Activated T-cell treated with anti-CD3 and anti-CD28 coated beads, Interleukin-2, amount 50 U/mL, for 48 hours (primary cell): ENCODE measurements around the gene IGDCC3.

ENCODE experiments used
- DNase-seq, 2 experiments: peaks; one replicate each; pipeline ENCODE4 v3.0.0-alpha.2; 2020

IGDCC3 gene

DNA sequence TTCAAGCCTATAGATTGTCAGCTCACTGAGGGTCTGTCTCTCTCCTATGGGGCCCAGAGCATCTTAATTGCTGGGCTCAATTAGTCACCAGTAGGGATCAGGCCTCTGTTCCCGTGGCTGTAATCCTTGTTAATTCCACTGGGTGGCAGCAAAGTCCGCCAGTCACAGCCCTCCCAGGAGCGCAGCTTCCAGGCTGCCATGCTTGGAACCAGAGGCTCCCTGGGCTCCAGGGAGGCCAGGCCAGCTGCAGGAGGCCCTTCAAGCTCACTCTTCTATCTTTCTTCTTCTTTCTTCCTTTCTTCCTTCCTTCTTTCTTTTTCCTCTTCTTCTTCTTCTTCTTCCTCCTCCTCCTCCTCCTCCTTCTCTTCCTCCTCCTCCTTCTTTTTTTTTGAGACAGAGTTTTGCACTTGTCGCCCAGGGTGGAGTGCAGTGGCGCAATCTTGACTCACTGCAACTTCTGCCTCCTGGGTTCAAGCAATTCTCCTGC, 58.9 kb downstream of the IGDCC3 start:
- DNase-seq = peak; percentile 82 to 89

DNA sequence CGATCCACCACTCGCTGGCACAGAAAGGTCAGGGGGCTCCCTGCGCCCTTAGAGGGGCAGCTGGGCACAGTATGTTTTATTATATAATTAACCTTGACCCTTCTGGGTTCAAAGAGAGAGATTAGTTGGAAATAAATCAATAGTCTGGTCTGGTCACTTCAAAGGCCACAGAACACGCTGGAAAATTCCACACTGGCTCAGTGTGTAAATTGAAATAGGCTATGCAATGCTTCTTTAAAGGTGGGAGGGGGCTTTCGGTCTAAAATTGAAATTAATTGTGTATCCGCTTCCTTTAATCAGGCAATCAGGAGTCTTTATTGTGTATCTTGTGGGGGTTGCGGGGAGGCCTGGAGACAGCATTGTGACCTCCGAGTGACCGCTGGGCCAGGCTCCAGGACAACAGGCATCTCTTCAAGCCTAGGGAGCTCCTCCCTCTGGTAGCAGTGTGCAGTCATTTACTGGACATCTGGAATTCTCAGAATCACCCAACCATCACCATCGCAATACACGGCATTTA, 65.3 kb downstream of the IGDCC3 start:
- no peak for DNase-seq

DNA sequence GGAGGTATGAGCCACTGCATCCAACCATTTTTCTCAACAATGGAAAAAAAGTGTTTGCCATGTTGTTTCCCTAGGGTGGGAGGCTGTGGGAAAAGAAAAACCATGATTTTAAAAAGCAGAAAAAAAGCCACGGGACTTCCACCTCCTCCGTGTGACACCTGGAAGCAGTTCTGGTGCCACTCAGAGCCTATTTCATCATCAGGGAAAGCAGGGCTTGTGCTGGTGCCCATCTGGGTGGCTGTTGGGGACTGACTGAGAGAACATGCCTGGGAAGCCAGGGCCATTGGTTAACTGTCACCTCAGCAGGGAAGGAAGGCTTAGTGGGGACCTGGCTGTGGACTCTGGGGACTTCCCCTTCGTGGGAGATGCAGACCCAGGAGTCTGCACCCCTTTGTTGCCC, 66.0 kb downstream of the IGDCC3 start:
- no peak for DNase-seq

DNA sequence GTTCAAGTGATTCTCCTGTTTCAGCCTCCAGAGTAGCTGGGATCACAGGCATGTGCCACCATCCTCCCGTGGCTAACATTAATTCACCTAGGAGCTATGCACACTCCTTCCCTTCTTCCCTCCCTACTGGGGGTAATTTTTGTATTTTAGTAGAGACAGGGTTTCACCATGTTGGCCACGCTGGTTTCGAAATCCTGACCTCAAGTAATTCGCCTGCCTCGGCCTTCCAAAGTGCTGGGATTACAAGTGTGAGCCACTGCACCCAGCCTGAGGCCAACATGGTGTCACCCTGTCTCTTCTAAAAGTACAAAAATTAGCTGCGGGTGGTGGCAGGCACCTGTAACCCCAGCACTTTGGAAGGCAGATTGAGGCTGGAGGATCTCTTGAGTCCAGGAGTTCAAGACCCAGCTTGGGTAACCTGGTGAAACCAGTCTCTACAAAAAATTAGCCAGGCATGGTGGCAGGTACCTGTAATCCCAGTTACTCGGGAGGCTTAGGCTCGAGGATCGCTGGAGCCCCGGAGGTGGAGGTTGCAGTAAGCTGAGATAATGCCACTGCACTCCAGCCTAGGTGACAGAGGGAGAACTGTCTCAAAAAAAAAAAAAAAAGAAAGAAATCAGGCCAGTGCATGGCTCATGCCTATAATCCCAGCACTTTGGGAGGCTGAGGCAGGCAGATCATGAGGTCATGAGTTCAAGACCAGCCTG, 67.2 kb downstream of the IGDCC3 start:
- DNase-seq = no peak

DNA sequence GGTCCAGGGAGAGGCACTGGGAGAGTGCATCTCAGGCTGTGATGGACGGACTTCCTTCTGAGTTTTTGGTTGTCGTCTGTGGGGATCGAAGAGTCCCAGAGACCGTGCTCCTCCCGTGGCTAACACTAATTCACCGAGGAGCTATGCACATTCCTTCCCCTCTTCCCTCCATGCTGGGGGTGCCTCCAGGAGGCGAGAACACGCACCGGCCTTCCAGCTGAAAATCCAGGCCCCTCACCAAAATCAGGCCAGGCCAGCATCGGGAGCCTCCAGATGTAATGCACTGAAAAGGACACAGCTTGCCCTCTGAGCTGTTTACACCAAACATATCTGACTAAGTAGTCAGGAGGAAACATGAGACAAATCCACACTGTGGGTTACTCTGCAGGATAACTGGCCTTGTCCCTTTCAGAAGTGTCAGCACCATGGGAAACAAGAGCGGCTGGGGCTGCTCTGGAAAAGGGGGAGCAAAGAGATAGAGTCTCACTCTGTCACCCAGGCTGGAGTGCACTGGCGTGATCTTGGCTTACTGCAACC, 67.9 kb downstream of the IGDCC3 start:
- DNase-seq = no peak

DNA sequence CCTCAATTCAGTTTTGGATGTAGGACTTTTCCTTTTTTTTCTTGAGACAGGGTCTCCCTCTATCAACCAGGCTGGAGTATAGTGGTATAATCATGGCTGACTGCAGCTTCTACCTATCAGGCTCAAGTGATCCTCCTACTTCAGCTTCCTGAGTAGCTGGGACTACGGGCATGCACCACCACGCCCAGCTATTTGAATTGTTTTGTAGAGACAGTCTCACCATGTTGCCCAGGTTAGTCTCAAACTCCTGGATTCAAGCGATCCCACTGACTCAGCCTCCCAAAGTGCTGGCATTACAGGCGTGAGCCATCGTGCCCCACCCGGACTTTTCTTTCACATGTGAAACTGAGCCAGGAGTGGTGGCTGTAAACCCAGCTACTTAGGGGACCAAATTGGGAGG, 69.8 kb downstream of the IGDCC3 start:
- no peak for DNase-seq

DNA sequence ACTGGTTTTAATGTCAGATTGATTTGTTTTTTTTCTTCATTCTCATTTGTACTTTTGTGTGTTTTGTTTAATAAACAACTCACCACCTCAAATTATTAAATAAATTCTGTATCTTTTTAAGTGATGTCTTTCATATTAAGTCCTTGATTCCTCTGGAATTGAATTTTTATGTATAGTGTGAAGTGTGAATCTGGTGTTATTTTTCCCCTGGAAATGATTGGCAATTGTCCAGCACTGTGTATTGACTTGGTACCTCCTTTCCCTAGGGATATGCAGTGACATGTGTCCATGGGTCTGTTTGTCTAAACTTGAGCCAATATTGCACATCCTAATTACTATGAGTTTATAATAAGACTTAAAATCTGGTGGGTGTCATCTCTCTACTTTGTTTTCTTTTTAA, 71.3 kb downstream of the IGDCC3 start:
- no peak for DNase-seq

DNA sequence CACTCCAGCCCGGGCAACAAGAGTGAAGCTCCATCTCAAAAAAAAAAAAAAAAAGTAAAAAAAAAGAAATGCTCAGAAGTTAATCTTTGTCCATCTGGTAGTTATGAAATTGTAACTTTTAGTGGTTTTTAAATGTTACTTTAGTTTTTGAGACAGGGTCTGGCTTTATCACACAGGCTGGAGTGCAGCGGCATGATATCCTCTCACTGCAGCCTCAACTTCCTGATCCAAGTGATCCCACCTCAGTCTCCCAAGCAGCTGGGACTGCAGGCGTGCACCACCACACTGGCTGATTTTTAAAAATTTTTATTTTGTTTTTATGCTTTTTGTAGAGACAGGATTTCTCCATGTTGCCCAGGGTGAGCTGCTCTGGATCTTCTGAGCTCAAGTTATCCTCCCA, 72.0 kb downstream of the IGDCC3 start:
- DNase-seq = no peak

DNA sequence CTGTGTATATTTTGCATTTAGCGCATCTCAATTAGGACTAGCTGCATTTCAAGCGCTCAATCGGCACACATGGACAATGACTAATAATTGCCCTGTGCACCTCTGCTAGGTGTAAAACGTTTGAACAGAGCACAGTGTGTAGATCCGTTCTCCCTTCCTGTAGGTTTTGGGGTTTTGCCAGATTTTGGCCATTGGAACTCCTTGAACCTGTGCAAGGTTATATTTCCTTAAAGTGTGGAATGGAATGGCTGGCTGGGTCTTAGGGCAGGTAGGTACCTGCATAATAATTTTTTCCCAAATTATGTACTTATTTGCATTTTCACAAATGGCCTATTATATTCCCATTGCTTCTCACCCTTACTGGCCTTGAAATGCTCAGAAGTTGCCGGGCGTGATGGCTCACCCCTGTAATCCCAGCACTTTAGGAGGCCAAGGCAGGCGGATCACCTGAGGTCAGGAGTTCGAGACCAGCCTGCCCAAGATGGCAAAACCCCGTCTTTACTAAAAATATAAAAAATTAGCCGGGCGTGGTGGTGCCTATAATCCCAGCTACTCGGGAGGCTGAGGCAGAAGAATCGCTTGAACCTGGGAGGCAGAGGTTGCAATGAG, 72.5 kb downstream of the IGDCC3 start:
- peak in 1 of 2 experiments; percentile 26 for DNase-seq

DNA sequence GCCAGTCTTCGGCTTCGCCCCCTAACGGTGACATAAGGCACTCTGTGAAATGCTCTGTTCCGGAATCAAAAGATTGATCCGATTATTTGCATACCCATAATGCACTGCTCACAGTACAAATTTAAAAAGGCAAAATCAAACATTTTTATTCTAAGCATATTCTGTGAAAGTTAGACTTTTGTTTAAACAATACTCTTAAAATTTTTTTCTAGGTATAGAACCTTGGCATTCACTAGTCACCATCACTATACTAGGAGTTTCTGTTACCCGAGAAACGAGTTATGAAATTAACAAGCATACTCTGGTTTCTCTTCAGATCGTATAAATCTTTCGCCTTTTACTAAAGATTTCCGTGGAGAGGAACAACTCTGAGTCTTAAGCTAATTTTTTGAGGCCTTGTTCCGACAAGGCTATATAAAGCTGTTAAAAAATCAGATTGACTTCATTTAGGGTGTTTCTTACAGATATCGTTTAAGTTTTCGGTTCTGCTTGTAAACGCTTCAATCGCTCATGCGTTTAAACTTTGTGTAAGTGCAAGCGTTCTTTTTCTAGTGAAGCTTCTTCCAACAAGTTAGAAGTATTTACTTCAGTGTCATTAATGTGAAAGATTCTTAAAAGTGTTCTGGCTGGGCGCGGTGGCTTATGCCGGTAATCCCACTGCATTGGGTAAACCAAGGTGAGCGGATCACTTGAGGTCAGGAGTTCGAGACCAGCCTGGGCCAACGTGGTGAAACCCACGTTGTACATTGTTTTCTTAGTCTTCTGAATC, 73.2 kb downstream of the IGDCC3 start, which contains the start of gene RNU5B-1:
RNU5B-1 (plus strand) TSS at position 297 of the 769 bp plus-strand sequence.
- peak; percentile 92 to 94 for DNase-seq

DNA sequence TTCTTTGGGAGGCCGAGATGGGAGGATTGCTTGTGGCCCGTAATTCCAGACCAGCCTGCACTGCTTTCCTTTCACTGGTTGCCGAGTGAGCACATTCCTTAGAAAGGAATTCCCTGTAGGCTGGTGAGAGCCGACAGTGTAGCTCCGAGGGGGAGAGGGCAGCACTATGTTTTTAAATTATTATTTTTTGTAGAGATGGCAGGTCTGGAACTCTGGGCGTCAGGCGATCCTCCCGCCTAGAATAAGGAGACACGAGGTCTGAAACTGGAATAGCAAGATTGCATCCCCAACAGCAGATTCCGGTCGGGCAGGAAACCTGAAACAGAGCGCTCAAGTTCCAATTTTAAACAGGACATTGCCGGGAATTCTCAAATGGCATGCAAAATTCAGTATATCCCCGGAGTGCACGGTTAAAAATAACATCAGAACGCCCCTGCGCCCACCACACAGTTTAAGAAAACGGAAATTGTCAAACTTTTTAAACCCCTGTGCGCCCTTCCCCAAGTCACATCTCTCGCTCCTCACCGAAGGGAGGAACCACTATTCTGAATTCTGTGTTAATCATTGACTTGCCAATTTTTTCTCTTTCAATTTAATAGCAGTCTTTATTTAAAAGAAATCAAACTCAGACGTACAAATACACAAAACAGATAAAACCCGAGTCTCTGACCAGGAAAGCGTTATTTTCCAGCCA, 74.0 kb downstream of the IGDCC3 start:
- DNase-seq = peak; percentile 43 to 46

DNA sequence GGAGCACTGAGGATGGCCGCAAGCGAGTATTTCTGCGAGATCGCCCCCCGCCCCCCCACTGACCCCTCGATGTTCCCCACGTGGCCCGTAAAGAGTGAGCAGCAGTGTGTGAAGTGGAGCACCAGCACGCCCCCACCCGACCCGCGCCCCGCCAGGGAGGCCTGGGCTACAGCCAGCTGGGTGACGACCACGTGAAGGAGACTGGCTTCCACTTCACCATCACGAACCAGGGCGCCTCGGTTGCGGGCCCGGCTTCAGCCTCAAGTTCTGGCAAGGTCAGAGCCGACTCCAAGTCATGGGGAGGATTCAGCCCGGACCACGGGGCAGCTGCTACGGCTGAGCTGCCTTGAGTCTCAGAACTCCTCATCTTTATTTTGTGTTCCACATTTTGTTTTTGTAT, 75.7 kb downstream of the IGDCC3 start:
- no peak for DNase-seq

DNA sequence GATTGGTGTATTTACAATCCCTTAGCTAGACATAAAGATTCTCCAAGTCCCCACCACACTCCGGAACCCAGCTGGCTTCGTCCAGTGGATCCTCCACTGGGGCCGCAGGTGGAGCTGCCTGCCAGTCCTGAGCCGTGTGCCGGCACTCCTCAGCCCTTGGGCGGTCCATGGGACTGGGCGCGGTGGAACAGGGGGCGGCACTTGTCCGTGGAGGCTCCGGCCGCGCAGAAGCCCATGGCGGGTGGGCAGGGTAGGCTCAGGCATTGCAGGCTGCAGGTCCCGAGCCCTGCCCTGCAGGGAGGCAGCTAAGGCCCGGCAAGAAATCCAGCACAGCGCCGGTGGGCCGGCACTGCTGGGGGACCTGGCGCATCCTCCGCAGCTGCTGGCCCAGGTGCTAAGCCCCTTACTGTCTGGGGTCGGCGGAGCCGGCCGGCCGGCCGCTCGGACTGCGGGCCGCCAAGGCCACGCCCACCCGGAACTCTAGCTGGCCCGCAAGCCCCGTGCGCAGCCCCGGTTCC, 76.8 kb downstream of the IGDCC3 start:
- DNase-seq = no peak

DNA sequence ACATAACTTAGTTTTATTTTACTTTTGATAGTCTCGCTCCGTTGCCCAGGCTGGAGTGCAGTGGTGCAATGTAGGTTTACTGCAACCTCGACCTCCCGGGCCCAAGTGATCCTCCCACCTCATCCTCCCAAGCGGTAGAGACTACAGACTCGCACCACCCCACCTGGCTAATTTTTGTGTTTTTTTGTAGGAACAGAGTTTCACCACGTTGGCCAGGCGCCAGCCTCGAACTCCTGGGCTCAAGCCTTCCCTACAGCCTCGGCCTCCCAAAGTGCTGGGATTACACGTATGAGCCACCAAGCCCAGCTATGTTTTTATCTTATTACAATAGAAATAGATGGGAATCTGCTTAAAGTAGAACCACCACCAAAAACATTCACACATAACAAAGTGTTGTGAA, 79.1 kb downstream of the IGDCC3 start:
- DNase-seq = no peak

DNA sequence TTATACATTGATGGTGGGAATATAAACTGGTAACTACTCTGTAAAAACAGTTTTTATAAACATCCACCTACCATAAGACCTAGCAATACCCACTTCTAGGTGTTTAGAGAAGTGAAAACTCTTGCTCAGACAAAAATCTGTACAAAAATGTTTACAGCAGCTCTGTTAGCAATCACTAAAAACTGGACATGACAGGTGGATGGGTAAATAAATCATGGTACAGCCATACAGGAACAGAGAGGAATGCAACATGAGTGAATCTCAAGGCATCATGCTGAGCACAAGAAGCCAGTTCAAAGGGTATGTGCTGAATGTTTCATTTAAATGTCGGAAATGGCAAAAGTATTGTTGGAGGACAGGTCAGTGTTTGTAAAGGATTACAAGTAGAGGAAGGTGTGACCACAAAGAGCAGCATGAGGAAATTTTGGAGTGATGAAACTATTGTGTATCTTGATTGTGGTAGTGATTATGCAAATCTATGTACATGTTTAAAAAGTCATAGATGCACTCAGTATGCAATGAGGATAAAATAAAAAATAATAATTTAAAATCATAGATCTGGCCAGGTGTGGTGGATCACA, 84.8 kb downstream of the IGDCC3 start:
- no peak for DNase-seq

DNA sequence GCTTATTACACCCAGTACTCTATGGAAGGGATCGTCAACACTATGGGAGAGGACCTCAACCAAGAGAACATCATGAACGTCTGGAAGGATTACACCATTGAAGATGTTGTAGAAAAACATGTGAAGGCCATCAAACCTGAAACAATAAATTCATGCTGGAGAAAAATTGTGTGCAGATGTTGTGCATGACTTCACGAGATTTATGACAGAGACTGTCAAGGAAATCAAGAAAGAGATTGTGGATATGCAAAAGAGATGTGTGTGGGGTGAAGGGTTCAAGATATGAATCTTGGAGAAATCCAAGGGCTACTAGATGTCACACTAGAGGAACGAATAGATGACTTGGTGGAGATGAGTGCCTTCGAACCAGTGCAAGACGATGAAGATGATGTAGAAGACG, 87.6 kb downstream of the IGDCC3 start:
- no peak for DNase-seq

DNA sequence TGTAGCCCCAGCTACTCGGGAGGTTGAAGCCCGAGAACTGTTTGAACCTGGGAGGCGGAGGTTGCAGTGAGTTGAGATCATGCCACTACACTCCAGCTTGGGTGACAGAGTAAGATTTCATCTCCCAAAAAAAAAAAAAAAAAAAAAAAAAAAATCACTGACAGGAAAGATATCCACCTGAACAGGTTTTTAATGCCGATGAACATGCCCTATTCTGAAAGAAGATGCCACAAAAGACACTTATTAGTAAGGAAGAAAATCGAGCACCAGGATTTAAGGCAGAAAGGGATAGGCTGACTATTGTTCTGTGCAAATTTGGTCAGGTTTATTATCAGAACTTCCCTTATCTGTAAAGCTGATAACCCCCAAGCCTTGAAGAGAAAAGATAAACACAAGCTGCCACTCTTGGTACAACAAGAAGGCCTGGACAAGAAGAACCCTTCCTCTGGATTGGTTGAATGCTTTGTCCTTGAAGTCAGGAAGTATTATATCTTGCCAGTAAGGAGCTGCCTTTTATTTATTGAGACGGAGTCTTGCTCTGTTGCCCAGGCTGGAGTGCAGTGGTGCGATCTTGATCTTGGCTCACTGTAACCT, 88.4 kb downstream of the IGDCC3 start:
- no peak for DNase-seq

DNA sequence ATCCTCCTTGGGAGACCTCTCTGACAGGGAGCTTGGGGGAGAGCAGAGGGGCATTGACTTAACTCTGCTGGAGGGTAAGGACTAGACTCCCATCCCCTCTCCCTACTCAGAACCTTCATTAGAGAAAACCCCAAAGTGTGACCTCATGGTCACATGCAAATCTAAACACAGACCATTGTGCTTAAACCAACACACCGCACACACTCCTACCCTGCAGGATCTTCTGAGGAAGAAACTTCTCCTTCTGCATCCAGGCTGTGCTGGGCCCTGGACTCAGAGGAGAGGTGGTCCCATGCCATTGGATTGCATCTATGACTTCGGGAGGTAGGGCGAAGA, 90.3 kb downstream of the IGDCC3 start:
- DNase-seq = no peak

DNA sequence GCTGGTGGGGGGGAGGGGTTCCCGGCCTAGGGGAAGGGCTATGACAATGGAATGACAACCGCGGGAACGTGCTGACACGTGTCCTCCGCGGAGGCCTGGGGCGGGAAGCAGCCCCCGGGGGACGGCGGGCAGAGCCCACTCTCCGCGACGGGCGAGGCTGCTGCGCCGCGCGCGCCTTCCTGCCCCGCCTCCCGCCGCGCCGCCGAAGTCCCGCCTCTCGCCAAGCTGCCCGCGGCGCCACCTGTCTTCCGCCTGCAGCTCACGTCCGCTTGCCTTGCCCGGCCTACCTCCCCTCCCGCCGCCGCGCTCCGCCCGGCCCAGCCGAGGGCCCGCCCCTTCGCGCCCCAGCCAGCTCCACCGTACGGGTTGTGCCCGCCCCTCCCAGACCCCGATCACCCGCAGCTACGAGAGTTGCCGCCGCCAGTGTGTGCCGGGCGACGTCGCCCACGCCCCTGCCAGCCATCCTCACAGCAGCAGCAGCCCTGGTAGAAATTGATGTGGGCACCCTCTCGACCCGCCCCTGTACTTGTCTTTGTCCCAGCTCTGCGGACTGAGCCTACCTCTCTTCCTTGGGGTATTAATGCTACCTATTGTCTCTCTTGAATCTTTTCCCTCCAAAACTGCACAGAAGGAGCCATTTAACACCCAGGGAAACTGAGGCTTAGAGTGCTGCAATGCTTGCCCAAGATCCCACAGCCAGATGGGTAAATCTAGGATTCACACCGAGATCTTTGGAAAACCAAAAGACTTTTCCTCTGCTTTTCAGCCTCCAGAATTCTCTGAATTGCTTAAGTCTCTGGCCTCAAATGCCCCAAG, 90.9 kb downstream of the IGDCC3 start, which contains the start of gene PARP16:
PARP16 (minus strand) TSS at position 180 of the 816 bp plus-strand sequence. CDS start 457 bp downstream, outside the sequence.
- peak; percentile 92 to 96 for DNase-seq

DNA sequence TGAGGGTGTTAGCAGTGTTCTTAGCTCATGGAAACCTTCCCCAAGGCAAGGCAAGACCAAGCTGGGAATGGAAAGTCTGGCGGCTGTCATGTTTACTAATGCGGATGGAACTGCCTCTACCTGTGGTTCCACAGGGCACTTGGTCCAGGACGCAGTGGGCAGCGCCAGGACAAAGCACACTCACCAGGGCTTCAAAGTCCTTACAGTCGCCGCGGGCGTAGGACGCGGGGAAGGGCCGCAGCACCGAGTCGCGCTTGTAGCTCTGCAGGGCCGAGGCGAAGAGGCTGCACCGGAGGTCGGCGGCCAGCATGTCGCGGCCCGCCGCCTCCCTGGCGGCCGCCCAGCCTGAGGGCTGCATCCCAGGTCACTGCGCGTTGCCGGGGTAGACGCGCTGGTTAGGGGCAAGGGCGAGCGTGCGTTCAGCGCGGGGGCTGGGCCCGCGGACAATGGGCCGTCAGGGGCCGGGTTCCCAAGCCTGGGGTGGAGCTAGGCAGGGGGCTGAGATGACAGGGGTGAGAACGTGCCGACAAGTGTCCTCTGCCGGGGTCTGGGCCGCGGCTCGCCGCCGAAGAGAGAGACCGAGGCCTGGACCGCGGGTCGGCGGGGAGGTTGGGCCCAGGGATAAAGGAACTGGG, 91.6 kb downstream of the IGDCC3 start:
- peak in 1 of 2 experiments; percentile 54 for DNase-seq
